GM19324 (cell line): ENCODE results near the gene CCDC198.

ENCODE experiments used
- ATAC-seq: cut with Tn5 transposase; IDR thresholded peaks from one replicate; pipeline ENCODE4 v1.9.1; 2021; ENCODE audit warnings: mild to moderate bottlenecking, moderate library complexity; ENCODE audit not compliant: unreplicated experiment, low FRiP score

Gene CCDC198, protein sequence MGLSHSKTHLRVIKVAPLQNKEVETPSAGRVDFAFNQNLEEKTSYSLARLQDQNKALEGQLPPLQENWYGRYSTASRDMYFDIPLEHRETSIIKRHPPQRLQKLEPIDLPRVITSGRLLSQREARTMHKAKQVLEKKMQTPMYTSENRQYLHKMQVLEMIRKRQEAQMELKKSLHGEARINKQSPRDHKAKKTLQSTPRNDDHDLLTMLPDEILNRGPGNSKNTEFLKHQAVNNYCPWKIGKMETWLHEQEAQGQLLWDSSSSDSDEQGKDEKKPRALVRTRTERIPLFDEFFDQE

GRCh38 chr14:57493467-57494181, at the start of gene CCDC198:
CCDC198 (minus strand) TSS chr14:57493857; CDS start chr14:57493715, 142 bp downstream.
- no peak for ATAC-seq

DNA sequence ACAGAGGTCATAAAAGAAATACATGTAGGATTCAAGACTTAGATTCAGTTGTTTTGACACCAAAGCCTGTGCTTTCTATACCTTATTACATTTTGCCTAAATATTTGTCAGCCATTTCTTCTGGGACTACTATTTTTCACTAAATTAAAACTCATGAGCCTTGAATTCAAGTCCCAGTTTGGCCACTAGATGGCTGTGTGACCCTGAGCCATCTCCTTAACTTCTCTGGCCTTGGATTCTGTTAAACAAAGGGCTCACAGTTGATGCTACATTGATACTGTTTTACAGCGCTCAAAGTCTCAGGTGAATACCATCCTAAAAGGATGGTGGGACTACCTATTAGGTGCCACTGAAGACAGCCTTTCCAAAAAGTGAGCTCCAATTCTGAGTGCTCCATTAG, 39.6 kb upstream of the CCDC198 start:
- ATAC-seq: no peak

GRCh38 chr14:57530571-57530970, 36.9 kb upstream of the CCDC198 start:
- ATAC-seq: no peak

DNA sequence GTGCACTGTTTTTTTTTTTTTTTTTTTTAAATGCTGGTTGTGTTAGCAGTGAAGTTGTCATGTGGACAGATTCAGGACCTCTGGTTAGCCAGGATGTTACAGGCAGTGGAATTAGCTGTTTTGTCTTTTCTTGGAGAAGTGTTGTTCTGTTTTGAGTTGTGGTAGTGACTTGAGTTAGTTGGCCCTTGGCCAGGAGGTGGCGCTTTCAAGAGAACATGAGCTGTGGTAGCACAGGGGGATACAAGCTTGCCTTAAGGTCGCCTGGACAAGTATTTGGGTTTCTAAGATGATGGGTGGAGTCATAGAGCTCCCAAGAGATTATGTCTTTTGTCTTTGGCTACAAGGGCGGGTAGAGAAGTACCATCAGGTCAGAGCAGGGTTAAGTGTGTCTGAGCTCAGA, 33.3 kb upstream of the CCDC198 start:
- no peak for ATAC-seq

DNA sequence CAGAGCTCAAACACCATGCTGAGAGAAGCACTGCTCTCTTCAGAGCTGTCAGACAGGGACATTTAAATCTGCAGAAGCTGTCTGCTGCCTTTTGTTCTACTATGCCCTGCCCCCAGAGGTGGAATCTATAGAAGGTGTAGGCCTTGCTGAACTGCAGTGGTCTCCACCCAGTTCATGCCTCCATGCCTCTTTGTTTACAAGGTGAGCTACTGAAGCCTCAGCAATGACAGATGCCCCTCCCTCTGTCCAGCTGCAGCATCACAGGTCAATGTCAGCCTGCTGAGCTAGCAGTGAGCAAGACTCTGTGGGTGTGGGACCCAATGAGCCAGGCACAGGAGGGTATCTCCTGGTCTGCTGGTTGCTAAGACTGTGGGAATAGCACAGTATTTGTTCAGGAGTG, 25.4 kb upstream of the CCDC198 start:
- ATAC-seq: no peak

DNA sequence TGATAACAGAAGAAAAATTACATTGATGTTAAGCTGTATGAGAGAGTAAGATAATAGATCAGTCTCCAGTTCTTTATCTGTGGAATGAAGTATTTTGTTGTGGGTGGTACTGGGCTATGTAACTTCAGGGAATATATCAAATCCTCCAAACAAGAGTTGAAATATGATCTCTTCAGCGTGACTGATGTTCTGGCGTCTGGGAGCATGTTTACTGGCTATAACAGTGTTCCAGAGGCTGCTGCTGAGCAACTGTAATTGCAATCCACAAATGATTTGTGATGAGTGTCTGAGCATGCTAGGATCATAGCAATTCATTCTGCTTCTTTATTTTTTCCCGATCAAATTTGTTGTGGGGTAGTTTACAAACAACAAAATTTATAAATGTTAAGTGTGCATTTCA, 18.6 kb upstream of the CCDC198 start:
- ATAC-seq: no peak

DNA sequence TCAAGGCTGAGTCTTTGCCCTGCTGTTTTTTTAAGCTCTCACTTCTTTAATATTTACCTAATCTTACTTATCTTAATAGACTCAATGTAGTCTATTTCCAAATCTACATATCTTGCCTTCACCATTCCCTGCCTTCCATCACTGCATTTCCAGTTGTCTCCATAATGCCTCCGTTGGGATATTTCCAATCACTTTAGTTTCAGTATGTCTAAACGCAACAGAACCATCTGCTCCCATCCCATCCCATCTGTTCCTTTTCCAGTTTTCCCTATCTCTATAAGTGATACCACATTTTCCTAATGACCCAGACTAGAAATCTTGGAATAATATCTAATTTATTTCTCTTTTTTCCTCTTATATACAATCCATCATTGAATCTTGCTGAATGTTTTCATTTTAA, 15.1 kb upstream of the CCDC198 start:
- ATAC-seq: no peak

GRCh38 chr14:57502586-57503254, 9.1 kb upstream of the CCDC198 start:
- no peak for ATAC-seq

DNA sequence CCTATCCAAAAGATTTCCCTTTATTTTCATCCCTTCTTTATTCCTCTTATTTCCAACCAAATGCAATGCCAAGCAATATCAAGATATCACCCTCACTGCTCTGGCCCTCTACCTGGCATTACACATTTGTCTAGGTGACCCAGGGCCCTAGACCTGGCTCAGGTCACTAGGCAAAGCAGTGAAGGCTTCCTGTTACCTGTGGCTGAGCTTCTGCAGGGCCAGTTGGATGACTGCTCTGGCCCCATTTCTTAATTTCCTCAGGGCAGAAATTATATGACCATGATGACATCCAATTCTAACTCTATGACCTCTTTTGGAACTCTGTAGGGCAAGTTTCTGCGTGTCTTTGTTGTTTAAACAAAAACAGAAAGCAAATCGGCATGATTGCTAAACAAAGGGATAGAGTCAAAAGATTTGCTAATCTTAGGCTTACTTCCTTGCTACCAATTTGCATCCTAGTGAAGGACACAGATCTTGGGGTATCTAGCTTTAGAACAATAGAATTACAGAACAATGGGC, 7.4 kb upstream of the CCDC198 start:
- ATAC-seq: no peak

- no peak for ATAC-seq
Observed at GRCh38 chr14:57498659-57499058, 5.0 kb upstream of the CCDC198 start.

- no peak for ATAC-seq
Observed at GRCh38 chr14:57498035-57498434, 4.4 kb upstream of the CCDC198 start.

GRCh38 chr14:57495416-57495815, 1.8 kb upstream of the CCDC198 start:
- ATAC-seq: no peak

- ATAC-seq: no peak
Observed at GRCh38 chr14:57492859-57493258, 798 bp downstream of the CCDC198 start.

DNA sequence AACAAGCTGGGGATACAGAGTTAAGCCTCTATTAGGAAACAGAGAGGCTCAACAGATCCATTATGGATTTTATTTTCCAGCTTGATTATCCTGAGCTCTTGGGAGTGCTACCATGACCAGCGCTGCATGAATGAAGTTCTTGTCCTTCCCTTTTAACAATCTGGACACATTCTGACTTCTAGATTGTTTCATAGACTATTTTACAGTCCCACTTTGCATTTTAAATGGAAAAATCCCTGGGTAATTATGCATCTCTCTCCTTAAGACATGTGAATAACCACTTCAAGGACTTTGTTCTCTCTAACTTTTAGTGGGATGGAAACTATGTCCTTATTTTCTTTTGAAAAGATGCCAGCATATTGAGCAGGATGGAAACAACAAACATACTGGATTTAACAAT, 2.0 kb downstream of the CCDC198 start:
- no peak for ATAC-seq

- no peak for ATAC-seq
Observed at GRCh38 chr14:57487771-57488170, 5.9 kb downstream of the CCDC198 start.

- no peak for ATAC-seq
Observed at GRCh38 chr14:57486767-57487379, 6.8 kb downstream of the CCDC198 start.

DNA sequence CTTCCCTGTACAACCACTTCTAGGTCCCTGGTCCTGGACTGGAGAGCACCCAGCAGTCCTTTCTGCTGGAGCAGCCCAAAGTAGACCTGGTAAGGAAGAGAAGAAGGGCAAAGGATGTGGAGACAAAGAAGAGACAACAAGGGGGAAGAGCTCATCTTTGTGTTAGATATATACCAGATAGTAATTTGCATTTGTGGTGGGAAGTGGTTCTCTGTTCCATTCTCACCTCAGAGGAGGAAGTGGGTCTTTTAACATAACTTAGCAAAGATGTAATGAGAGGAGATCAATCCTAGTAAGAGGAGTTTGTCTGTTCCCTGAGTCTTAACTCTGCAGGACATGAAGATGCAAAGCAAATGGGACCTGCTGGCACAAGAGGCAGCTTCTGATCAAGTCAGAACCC, 8.0 kb downstream of the CCDC198 start:
- peak; percentile 90 for ATAC-seq

DNA sequence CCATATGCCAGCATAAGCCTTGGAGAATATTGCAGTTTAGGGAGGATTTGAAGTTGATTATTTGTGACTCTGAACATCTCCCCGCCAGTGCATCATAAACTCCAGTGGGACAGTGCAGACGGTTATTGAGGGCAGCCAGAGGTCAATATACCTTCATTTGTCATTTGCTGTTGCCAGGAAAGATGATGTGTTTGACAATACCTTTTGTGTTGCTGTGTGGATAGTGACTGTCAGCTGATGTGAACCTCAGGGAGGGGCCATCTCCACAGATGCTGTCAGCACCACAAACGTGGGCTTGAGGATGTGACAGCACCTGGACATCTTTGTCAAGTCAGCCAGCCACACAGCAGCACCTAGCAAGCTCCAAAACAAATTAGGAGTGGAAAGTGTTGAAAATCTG, 11.5 kb downstream of the CCDC198 start:
- ATAC-seq: no peak

DNA sequence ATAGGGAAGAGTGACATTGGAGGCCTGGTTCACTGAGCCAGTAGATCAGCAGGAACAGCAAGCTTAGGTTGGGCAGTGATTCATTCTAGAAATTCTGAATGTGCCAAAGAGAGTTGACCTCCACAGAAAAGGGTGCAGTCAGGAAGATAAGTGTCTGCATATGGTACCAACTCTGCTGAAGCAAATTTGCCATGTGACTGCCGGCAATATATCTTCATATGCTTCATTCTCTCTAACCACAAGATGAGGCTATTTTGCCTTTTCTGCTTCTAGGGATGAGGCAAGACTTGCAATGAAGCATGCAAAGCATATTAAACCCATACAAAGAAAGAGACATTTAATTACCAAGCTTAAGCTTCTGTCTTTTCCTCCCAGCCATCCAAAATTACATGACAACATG, 13.6 kb downstream of the CCDC198 start:
- no peak for ATAC-seq

DNA sequence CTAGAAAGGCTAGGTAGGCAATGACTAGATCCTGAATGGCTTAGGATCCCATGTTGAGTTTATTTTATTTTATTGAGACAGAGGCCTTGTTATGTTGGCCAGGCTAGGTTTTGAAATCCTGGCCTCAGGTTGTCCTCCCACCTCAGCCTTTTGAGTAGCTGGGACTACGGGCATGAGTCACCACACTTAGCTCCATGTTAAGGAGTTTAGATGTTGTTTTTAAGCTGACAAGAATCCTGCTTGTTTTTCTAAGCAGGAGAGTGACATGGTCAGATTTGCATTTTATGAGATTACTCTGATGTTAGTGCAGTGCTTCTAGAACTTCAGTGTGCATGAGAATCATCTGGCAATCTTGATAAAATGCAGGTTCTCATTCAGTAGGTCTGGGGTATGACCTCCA, 14.5 kb downstream of the CCDC198 start:
- ATAC-seq: no peak

DNA sequence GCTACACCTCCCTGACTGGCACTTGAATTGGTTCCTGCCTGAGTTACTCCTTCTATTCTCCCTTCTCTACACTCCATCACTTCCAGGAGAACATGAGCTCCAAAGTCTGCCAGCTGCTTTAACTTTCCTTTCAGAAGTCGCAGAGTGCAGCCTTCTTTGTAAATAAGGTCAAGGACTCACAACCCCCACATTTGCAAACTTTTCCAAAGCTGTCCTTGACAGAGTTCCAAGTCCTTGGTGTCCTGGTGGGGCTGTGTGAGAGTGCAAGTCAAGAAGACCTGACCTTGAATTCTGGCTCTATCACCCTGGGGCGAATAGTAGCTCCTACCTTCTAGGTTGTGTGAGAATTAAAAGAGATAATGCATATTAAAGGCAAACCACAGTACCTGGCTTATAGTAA, 15.6 kb downstream of the CCDC198 start:
- no peak for ATAC-seq
